Upper lobe of left lung (tissue), 6 donors: ENCODE results near the gene SCN7A. TPM values are rescaled to one million over a fixed set of nuclear protein-coding genes. Genes with fewer than 3 reads are reported as not detected.
"Not testable (repeated sequence)": the region's sequence is repeated elsewhere in the genome, so short reads cannot be mapped to it uniquely, and the experiment has no call there.

Experiments used
- ATAC-seq, 2 donors: fragments of 200-7000 bp; cut with Tn5 transposase; one replicate each; pipeline ENCODE4 v1.9.1; 2022; ENCODE audit warnings: mild to moderate bottlenecking in 2 of 2, moderate library complexity in 2 of 2; ENCODE audit not compliant: low FRiP score in 2 of 2
- DNase-seq, 2 donors: peaks; one replicate each; pipeline ENCODE4 v3.0.0-alpha.2; 2019 to 2020
- H3K27ac ChIP-seq, 4 donors: fragments of 200-600 bp; sonication (generic); one replicate each; pipeline ENCODE4 v1.5.1; 2016 to 2019
- H3K27me3 ChIP-seq, 4 donors: fragments of 200-600 bp; sonication (generic); one replicate each; pipeline ENCODE4 v1.5.1; 2017 to 2019
- H3K36me3 ChIP-seq, 4 donors: fragments of 200-600 bp; sonication (generic); one replicate each; pipeline ENCODE4 v1.5.1; 2016 to 2019
- H3K4me1 ChIP-seq, 4 donors: fragments of 200-600 bp; sonication (generic); one replicate each; pipeline ENCODE4 v1.5.1; 2018 to 2019
- H3K4me3 ChIP-seq, 4 donors: fragments of 200-600 bp; sonication (generic); one replicate each; pipeline ENCODE4 v1.5.1; 2017 to 2019; ENCODE audit warnings: mild to moderate bottlenecking in 2 of 4, moderate library complexity in 1 of 4
- H3K9me3 ChIP-seq, 4 donors: fragments of 200-600 bp; sonication (generic); one replicate each; pipeline ENCODE4 v1.5.1; 2018 to 2019
- EP300 ChIP-seq, 4 donors: sonication (generic); formaldehyde crosslinking; IDR thresholded peaks; one replicate each; pipeline ENCODE4 v1.5.1; 2017; ENCODE audit warnings: antibody characterized with exemption in 4 of 4, control low read depth in 2 of 4
- POLR2A ChIP-seq, 4 donors: fragments of 450-650 bp; IDR thresholded peaks; one replicate each; pipeline ENCODE4 v1.5.1; 2016 to 2017; ENCODE audit warnings: antibody characterized with exemption in 4 of 4, mild to moderate bottlenecking in 2 of 4
- POLR2AphosphoS5 ChIP-seq, 2 donors: sonication (generic); formaldehyde crosslinking; IDR thresholded peaks; one replicate each; pipeline ENCODE4 v1.5.1; 2017; ENCODE audit warnings: antibody characterized with exemption in 2 of 2
- WGBS, 2 donors: methylation state at CpG; one replicate each; pipeline ENCODE4 v1.1.5; 2017 to 2018; 5-methylcytosine and 5-hydroxymethylcytosine counted together
- total RNA-seq, 6 donors: library from RNA; depleted of rRNA in 4 of 6; stranded (reverse); fragments of >200 nt in 4 of 6; gene quantifications; one replicate each; pipeline versions ENCODE4 v1.1.0 to v1.2.1, GENCODE V29; 2016 to 2021
- TF ChIP-seq, protein P1 (sequence below), 6 experiments: fragments of 450-650 bp in 4 of 6; fragments of 200-600 bp in 2 of 6; sonication (generic) in 2 of 6; IDR thresholded peaks; one replicate each; pipeline ENCODE4 v1.5.1; 2016 to 2019; ENCODE audit warnings: antibody characterized with exemption in 6 of 6
- donor health status: DM: no; HTN: no; CAD: no; lungs with moderate emphysema.
- donor health status: DM: no; HTN: yes; CAD: no; lungs with severe emphysema.

SCN7A gene
- total RNA-seq, 6 donors from 2014 or later, result 37.8 to 99.9 (median 60.0) TPM

GRCh38 chr2:166463640-166464039 lies 30.4 kb downstream of the SCN7A start:
- H3K27me3 ChIP-seq, result no peaks in the 10 kb centered on the region
- H3K9me3 ChIP-seq, result no peaks in the 10 kb centered on the region
- DNase-seq (no peak), ATAC-seq (no peak)
- peaks cover 0 to 7% (median 0%) of the 10 kb centered on the region in 4 donors for H3K4me1 ChIP-seq
- H3K27ac ChIP-seq, result no peak overlapping the region
- 96 to 99% methylated on average over 5 of the region's 5 CpGs for WGBS, 2 donors
- no peaks in the 10 kb centered on the region for H3K36me3 ChIP-seq
- no peak for TF ChIP-seq POLR2A (IDR thresholded peaks at IDR 0.05)
- TF ChIP-seq, protein P1, sequence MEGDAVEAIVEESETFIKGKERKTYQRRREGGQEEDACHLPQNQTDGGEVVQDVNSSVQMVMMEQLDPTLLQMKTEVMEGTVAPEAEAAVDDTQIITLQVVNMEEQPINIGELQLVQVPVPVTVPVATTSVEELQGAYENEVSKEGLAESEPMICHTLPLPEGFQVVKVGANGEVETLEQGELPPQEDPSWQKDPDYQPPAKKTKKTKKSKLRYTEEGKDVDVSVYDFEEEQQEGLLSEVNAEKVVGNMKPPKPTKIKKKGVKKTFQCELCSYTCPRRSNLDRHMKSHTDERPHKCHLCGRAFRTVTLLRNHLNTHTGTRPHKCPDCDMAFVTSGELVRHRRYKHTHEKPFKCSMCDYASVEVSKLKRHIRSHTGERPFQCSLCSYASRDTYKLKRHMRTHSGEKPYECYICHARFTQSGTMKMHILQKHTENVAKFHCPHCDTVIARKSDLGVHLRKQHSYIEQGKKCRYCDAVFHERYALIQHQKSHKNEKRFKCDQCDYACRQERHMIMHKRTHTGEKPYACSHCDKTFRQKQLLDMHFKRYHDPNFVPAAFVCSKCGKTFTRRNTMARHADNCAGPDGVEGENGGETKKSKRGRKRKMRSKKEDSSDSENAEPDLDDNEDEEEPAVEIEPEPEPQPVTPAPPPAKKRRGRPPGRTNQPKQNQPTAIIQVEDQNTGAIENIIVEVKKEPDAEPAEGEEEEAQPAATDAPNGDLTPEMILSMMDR (IDR thresholded peaks at IDR 0.05), result no peak
- TF ChIP-seq POLR2AphosphoS5 (IDR thresholded peaks at IDR 0.05), result no peak
- no peak for TF ChIP-seq EP300 (IDR thresholded peaks at IDR 0.05)
- no peak overlapping the region for H3K4me3 ChIP-seq

DNA sequence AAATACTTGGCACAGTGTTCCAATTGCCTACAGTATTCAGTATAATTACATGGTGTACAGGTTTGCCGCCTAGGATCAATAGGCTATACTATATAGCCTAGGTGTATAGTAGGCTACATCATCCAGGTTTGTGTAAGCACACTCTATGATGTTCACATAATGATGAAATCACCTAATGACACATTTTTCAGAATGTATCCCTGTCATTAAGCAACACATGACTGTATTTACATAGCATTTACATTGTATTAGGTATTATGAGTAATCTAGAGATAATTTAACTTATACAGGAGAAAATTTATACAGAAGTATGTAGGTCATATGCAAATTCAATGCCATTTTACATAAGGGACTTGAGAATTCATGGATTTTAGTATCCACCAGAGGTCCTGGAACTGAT lies 35.4 kb downstream of the SCN7A start:
- Histone ChIP-seq H3K4me1 (peaks cover 0 to 4% (median 0%) of the 10 kb centered on the region in 4 donors), H3K27ac (no peak overlapping the region), H3K9me3 (no peaks in the 10 kb centered on the region), H3K4me3 (no peak overlapping the region), H3K36me3 (no peaks in the 10 kb centered on the region), H3K27me3 (no peaks in the 10 kb centered on the region)
- 91 to 100% methylated on average over 1 of the region's 1 CpG for WGBS, 2 donors
- DNase-seq (no peak), ATAC-seq (no peak)
- TF ChIP-seq, protein P1 (IDR thresholded peaks at IDR 0.05), result no peak
- TF ChIP-seq EP300 (IDR thresholded peaks at IDR 0.05) (no peak), POLR2AphosphoS5 (IDR thresholded peaks at IDR 0.05) (no peak)

DNA sequence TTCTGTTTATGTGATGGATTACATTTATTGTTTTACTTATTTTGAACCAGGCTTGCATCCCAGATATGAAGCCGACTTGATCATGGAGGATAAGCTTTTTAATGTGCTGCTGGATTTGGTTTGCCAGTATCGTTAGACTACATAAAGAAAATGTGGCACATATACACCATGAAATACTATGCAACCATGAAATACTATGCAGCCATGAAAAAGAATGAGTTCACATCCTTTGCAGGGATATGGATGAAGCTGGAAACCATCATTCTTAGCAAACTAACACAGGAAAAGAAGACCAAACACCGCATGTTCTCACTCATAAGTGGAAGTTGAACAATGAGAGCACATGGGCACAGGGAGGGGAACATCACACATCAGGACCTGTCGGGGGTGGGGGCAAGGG lies 38.2 kb downstream of the SCN7A start:
- H3K27ac ChIP-seq, DNase-seq, H3K4me3 ChIP-seq, H3K27me3 ChIP-seq, H3K36me3 ChIP-seq, ATAC-seq, H3K9me3 ChIP-seq, H3K4me1 ChIP-seq: not testable (repeated sequence)
- WGBS, 2 donors, result 91 to 92% methylated on average over 4 of the region's 4 CpGs

GRCh38 chr2:166454006-166454595 lies 39.9 kb downstream of the SCN7A start:
- H3K27me3 ChIP-seq, result no peaks in the 10 kb centered on the region
- H3K27ac ChIP-seq, result no peak overlapping the region
- 58 to 68% methylated on average over 2 of the region's 2 CpGs for WGBS, 2 donors
- TF ChIP-seq, protein P1 (IDR thresholded peaks at IDR 0.05), result no peak
- TF ChIP-seq POLR2A (IDR thresholded peaks at IDR 0.05), result no peak
- TF ChIP-seq EP300 (IDR thresholded peaks at IDR 0.05), result peak in 1 of 4 donors; percentile 5
- DNase-seq, result no peak
- H3K9me3 ChIP-seq, result no peaks in the 10 kb centered on the region
- no peak for ATAC-seq
- H3K4me3 ChIP-seq, result no peak overlapping the region
- H3K4me1 ChIP-seq, result peaks cover 0 to 6% (median 0%) of the 10 kb centered on the region in 4 donors
- H3K36me3 ChIP-seq, result no peaks in the 10 kb centered on the region

GRCh38 chr2:166451468-166451867 lies 42.6 kb downstream of the SCN7A start:
- Histone ChIP-seq H3K4me3 (no peak overlapping the region), H3K9me3 (no peaks in the 10 kb centered on the region), H3K36me3 (no peaks in the 10 kb centered on the region), H3K27ac (no peak overlapping the region), H3K4me1 (peaks cover 0 to 6% (median 0%) of the 10 kb centered on the region in 4 donors), H3K27me3 (no peaks in the 10 kb centered on the region)
- no peak for DNase-seq
- TF ChIP-seq EP300 (IDR thresholded peaks at IDR 0.05) (no peak), POLR2AphosphoS5 (IDR thresholded peaks at IDR 0.05) (no peak), POLR2A (IDR thresholded peaks at IDR 0.05) (no peak)
- TF ChIP-seq, protein P1 (IDR thresholded peaks at IDR 0.05), result no peak
- no peak for ATAC-seq
- WGBS, 2 donors, result 71 to 82% methylated on average over 1 of the region's 1 CpG
